HepG2 (cell line): ENCODE data around the gene PHLDB1.

Experiments used
- CTCF ChIP-seq: sonication (generic); formaldehyde crosslinking; IDR thresholded peaks from 2 replicates; pipeline ENCODE4 v1.5.0; 2020; ENCODE audit warnings: mild to moderate bottlenecking, missing genetic modification reagents, moderate library complexity
- DPF2 ChIP-seq: sonication (generic); formaldehyde crosslinking; IDR thresholded peaks from 2 replicates; pipeline ENCODE4 v1.4.0; 2020; ENCODE audit warnings: mild to moderate bottlenecking, low read depth, missing genetic modification reagents, borderline replicate concordance
- KDM5B ChIP-seq: sonication (generic); formaldehyde crosslinking; IDR thresholded peaks from 2 replicates; pipeline ENCODE4 v1.4.0; 2020; ENCODE audit warnings: missing genetic modification reagents, mild to moderate bottlenecking, borderline replicate concordance
- POLR2A ChIP-seq, 2 experiments: IDR thresholded peaks; 2 replicates each; pipeline ENCODE4 v1.6.1; 2011; ENCODE audit warnings: low read depth in 2 of 2, low read length in 2 of 2, mild to moderate bottlenecking in 1 of 2, moderate library complexity in 1 of 2; ENCODE audit not compliant: insufficient read depth in 1 of 2
- SCMH1 ChIP-seq: sonication (generic); formaldehyde crosslinking; IDR thresholded peaks from 2 replicates; pipeline ENCODE4 v1.9.0; 2021; ENCODE audit warnings: missing genetic modification reagents, mild to moderate bottlenecking, borderline replicate concordance
- ZNF329 ChIP-seq: sonication (generic); formaldehyde crosslinking; IDR thresholded peaks from 2 replicates; pipeline ENCODE4 v1.9.0; 2021; ENCODE audit warnings: low read depth, mild to moderate bottlenecking, missing genetic modification reagents
- ZNF407 ChIP-seq: sonication (generic); formaldehyde crosslinking; IDR thresholded peaks from one replicate; pipeline ENCODE4 v1.5.1; 2020; ENCODE audit warnings: mild to moderate bottlenecking, missing genetic modification reagents; ENCODE audit errors: not compliant biosample characterization
- TF ChIP-seq, protein P1 (sequence below): sonication (generic); formaldehyde crosslinking; conservative IDR thresholded peaks from 2 replicates; pipeline ENCODE4 v1.4.0; 2020; ENCODE audit warnings: missing genetic modification reagents
- TF ChIP-seq, protein P2 (sequence below): sonication (generic); formaldehyde crosslinking; IDR thresholded peaks from 2 replicates; pipeline ENCODE4 v1.4.0; 2020; ENCODE audit warnings: missing genetic modification reagents, mild to moderate bottlenecking, borderline replicate concordance

DNA sequence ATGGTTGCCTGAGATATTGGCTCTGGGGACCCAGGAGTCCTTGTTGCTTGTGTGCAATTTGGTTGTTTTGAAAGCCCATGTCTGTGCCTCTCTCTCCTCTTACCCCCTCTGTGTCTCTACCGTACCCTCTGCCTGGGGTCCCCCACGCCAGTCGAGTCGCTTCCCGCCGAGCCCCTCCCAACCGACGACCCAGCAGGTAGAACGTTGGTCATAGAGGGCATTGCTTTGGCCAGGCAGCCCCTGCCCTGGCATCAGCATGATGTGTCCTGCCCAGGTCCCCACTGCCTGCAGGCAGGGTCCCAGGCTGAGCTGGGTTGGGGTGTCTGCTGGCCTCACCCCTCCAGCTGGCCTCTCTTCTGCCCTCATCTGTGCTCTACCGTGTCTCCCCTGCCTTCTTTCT, 37.1 kb downstream of the PHLDB1 start:
- TF ChIP-seq ZNF329 (no peak), POLR2A (IDR thresholded peaks at IDR 0.05; ENCODE audit: insufficient read depth in 1 of 2, low read depth in 2 of 2, low read length in 2 of 2) (no peak), KDM5B (CRISPR knock-in tag) (no peak), ZNF407 (CRISPR knock-in tag) (no peak), SCMH1 (no peak), CTCF (CRISPR knock-in tag) (no peak), DPF2 (CRISPR knock-in tag) (no peak)
- TF ChIP-seq, protein P1, sequence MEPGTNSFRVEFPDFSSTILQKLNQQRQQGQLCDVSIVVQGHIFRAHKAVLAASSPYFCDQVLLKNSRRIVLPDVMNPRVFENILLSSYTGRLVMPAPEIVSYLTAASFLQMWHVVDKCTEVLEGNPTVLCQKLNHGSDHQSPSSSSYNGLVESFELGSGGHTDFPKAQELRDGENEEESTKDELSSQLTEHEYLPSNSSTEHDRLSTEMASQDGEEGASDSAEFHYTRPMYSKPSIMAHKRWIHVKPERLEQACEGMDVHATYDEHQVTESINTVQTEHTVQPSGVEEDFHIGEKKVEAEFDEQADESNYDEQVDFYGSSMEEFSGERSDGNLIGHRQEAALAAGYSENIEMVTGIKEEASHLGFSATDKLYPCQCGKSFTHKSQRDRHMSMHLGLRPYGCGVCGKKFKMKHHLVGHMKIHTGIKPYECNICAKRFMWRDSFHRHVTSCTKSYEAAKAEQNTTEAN (CRISPR knock-in tag) = no peak
- TF ChIP-seq, protein P2, sequence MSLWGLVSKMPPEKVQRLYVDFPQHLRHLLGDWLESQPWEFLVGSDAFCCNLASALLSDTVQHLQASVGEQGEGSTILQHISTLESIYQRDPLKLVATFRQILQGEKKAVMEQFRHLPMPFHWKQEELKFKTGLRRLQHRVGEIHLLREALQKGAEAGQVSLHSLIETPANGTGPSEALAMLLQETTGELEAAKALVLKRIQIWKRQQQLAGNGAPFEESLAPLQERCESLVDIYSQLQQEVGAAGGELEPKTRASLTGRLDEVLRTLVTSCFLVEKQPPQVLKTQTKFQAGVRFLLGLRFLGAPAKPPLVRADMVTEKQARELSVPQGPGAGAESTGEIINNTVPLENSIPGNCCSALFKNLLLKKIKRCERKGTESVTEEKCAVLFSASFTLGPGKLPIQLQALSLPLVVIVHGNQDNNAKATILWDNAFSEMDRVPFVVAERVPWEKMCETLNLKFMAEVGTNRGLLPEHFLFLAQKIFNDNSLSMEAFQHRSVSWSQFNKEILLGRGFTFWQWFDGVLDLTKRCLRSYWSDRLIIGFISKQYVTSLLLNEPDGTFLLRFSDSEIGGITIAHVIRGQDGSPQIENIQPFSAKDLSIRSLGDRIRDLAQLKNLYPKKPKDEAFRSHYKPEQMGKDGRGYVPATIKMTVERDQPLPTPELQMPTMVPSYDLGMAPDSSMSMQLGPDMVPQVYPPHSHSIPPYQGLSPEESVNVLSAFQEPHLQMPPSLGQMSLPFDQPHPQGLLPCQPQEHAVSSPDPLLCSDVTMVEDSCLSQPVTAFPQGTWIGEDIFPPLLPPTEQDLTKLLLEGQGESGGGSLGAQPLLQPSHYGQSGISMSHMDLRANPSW (CRISPR knock-in tag) = no peak
